Activated CD8-positive, alpha-beta T cell treated with anti-CD3 and anti-CD28 coated beads for 36 hours (primary cell): Measurements from ENCODE around the gene PMEL. TPM values are rescaled to one million over a fixed set of nuclear protein-coding genes. Genes with fewer than 3 reads are reported as not detected.
"Not testable (repeated sequence)": the region's sequence is repeated elsewhere in the genome, so short reads cannot be mapped to it uniquely, and the experiment has no call there.

Source experiments
- ATAC-seq: fragments of 200-7000 bp; cut with Tn5 transposase; one replicate; pipeline ENCODE4 v1.10.0; 2021; ENCODE audit warnings: mild to moderate bottlenecking, moderate library complexity
- CTCF ChIA-PET: fragments of 350-600 bp; sonication (Branson Sonifier 250); formaldehyde crosslinking; loops from one replicate; lab custom pipeline; 2021; ENCODE audit warnings: antibody characterized with exemption; lab: Charles Lee
- POLR2A ChIA-PET: fragments of 350-600 bp; sonication (Branson Sonifier 250); formaldehyde crosslinking; loops from one replicate; lab custom pipeline; 2021; ENCODE audit warnings: antibody characterized with exemption; lab: Charles Lee
- DNase-seq: peaks from one replicate; pipeline ENCODE4 v3.0.0-alpha.2; 2020
- H3K27ac Mint-ChIP-seq: one replicate; pipeline ENCODE4 v1.8.0; 2021; ENCODE audit warnings: mild to moderate bottlenecking, mixed read lengths
- H3K27me3 Mint-ChIP-seq: one replicate; pipeline ENCODE4 v1.8.0; 2021; ENCODE audit warnings: mixed read lengths
- H3K36me3 Mint-ChIP-seq: one replicate; pipeline ENCODE4 v1.8.0; 2021; ENCODE audit warnings: low read depth, mixed read lengths
- H3K4me1 Mint-ChIP-seq: one replicate; pipeline ENCODE4 v1.8.0; 2021; ENCODE audit warnings: low read depth, mixed read lengths
- H3K4me3 Mint-ChIP-seq: one replicate; pipeline ENCODE4 v1.8.0; 2021; ENCODE audit warnings: mild to moderate bottlenecking, moderate library complexity, mixed read lengths
- H3K9me3 Mint-ChIP-seq: one replicate; pipeline ENCODE4 v1.8.0; 2021; ENCODE audit warnings: mixed read lengths
- CTCF ChIP-seq: fragments of 200-600 bp; IDR thresholded peaks from one replicate; pipeline ENCODE4 v1.8.0; 2022; ENCODE audit warnings: antibody characterized with exemption, mild to moderate bottlenecking
- intact Hi-C: fragments of 100-400 bp; cut with micrococcal nuclease; formaldehyde crosslinking; loops from one replicate; pipeline ENCODE4 v1.10.0; 2022
- total RNA-seq, 2 experiments: library from RNA; stranded (reverse); gene quantifications; one replicate each; pipeline ENCODE4 v1.2.3, GENCODE V29; 2021

PMEL gene
- total RNA-seq, 2 experiments from 2014 or later = 0.65 to 1.2 TPM

DNA sequence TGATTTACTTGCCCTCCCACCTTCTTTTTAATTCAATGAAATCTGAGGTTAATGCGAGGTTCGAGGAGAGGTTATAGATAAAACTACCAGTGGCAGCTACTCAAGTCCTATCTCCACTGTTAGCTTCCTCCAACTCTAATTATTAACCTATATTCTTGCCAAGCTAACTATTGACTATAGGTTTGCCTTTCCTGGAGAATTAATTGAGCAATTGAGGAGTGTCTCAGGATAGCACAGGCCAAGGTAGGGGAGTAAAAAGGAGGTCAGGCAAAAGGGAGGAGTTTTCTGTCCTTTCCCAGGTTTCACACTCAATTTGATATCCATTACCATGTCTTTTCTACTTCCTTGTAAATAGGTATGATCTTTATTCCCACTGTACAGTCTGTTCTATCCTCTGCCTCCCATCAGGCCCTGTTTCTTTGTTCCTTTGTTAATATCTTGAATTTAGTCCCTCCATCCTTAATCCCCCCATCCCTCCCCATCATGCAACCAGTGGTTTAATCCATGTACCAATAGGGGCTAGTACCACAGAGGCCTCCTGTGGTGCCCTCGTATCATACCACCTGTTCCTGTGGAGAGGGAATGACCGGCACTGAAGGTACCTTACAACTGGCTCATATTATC, 27.5 kb upstream of the PMEL start:
- TF ChIP-seq CTCF = no peak
- intact Hi-C loops = no loop called here
- Mint-ChIP-seq H3K27ac (peak overlapping the region; percentile 2), H3K36me3 (peaks cover 27% of the 10 kb centered on the region), H3K27me3 (peaks cover 11% of the 10 kb centered on the region), H3K9me3 (no peaks in the 10 kb centered on the region), H3K4me3 (no peak overlapping the region), H3K4me1 (peaks cover 16% of the 10 kb centered on the region)
- ATAC-seq (no peak), DNase-seq (no peak)
- ChIA-PET POLR2A (no interaction called here), CTCF (interaction anchor here (1.0 to 6.2 kb wide), 3 partner anchors 36 to 57 kb away, joined by 3 to 55 read pairs (median 20); no protein-coding TSS in a partner anchor)

GRCh38 chr12:55991110-55991509, 25.3 kb upstream of the PMEL start:
- peaks cover 3% of the 10 kb centered on the region for H3K4me1 Mint-ChIP-seq
- H3K9me3 Mint-ChIP-seq = no peaks in the 10 kb centered on the region
- ChIA-PET CTCF (interaction anchor here (1.0 to 1.3 kb wide), 2 partner anchors 50 to 252 kb away, joined by 3 to 4 read pairs; no protein-coding TSS in a partner anchor), POLR2A (interaction anchor here (0.6 to 1.5 kb wide), 3 partner anchors 16 to 24 kb away, joined by 3 to 7 read pairs (median 3); partner anchors contain the start of gene RAB5B)
- H3K4me3 Mint-ChIP-seq = no peak overlapping the region
- ATAC-seq (no peak), DNase-seq (no peak)
- H3K27ac Mint-ChIP-seq = no peak overlapping the region
- peaks cover 27% of the 10 kb centered on the region for H3K36me3 Mint-ChIP-seq
- no peaks in the 10 kb centered on the region for H3K27me3 Mint-ChIP-seq
- intact Hi-C loops = no loop called here
- no peak for TF ChIP-seq CTCF

- DNase-seq, ATAC-seq: not testable (repeated sequence)
- CTCF ChIA-PET = interaction anchor here (1.1 to 3.4 kb wide), 5 partner anchors 9 to 248 kb away, joined by 3 to 33 read pairs (median 5); partner anchors contain the start of gene RAB5B
Measured at GRCh38 chr12:55985976-55986375, 20.1 kb upstream of the PMEL start.

GRCh38 chr12:55985341-55985740, 19.5 kb upstream of the PMEL start:
- POLR2A ChIA-PET = interaction anchor here (2.4 kb wide), 1 partner anchor 11 kb away, joined by 8 read pairs; the partner anchor contains the start of gene RAB5B
- no peak overlapping the region for H3K27ac Mint-ChIP-seq
- no peaks in the 10 kb centered on the region for H3K9me3 Mint-ChIP-seq
- CTCF ChIA-PET = interaction anchor here (1.1 to 3.4 kb wide), 6 partner anchors 10 to 247 kb away, joined by 3 to 33 read pairs (median 4); partner anchors contain the start of gene RAB5B
- intact Hi-C loops = no loop called here
- DNase-seq (no peak), ATAC-seq (no peak)
- no peak overlapping the region for H3K4me3 Mint-ChIP-seq
- H3K4me1 Mint-ChIP-seq = peaks cover 2% of the 10 kb centered on the region
- no peak for TF ChIP-seq CTCF
- peaks cover 14% of the 10 kb centered on the region for H3K36me3 Mint-ChIP-seq
- H3K27me3 Mint-ChIP-seq = no peaks in the 10 kb centered on the region

More at GRCh38 chr12:55985976-55986375, 20.1 kb upstream of the PMEL start:
- H3K27ac Mint-ChIP-seq, H3K4me3 Mint-ChIP-seq, H3K4me1 Mint-ChIP-seq, H3K27me3 Mint-ChIP-seq, intact Hi-C loops, H3K9me3 Mint-ChIP-seq: not testable (repeated sequence)
- peaks cover 19% of the 10 kb centered on the region for H3K36me3 Mint-ChIP-seq
- POLR2A ChIA-PET = interaction anchor here (1.6 to 2.4 kb wide), 2 partner anchors 11 to 59 kb away, joined by 3 to 8 read pairs; partner anchors contain the start of gene RAB5B

- DNase-seq = no peak
- H3K27me3 Mint-ChIP-seq = no peaks in the 10 kb centered on the region
- no peaks in the 10 kb centered on the region for H3K9me3 Mint-ChIP-seq
- intact Hi-C loops = no loop called here
- no peak overlapping the region for H3K4me3 Mint-ChIP-seq
- TF ChIP-seq CTCF = no peak
- H3K36me3 Mint-ChIP-seq = peaks cover 12% of the 10 kb centered on the region
- no peak overlapping the region for H3K27ac Mint-ChIP-seq
- no peak for ATAC-seq
- ChIA-PET CTCF (interaction anchor here (0.7 to 3.4 kb wide), 7 partner anchors 10 to 247 kb away, joined by 3 to 33 read pairs (median 5); partner anchors contain the start of gene RAB5B), POLR2A (interaction anchor here (2.4 kb wide), 1 partner anchor 10 kb away, joined by 8 read pairs; the partner anchor contains the start of gene RAB5B)
- H3K4me1 Mint-ChIP-seq = peaks cover 2% of the 10 kb centered on the region
Measured at GRCh38 chr12:55984861-55985260, 19.0 kb upstream of the PMEL start.
